GM19238 (cell line): ENCODE data around the gene PSMD13.

Source experiments
- DNase-seq: peaks from one replicate; pipeline ENCODE4 v3.0.0; 2011; ENCODE audit warnings: low spot score; ENCODE audit not compliant: insufficient read length

PSMD13 gene

GRCh38 chr11:298406-299065, 61.8 kb downstream of the PSMD13 start:
- DNase-seq: no peak

- DNase-seq: no peak
Observed at GRCh38 chr11:299081-299891, 62.5 kb downstream of the PSMD13 start, which contains the start of gene IFITM5. IFITM5 (minus strand) TSS chr11:299526; CDS start chr11:299490, 36 bp downstream.

DNA sequence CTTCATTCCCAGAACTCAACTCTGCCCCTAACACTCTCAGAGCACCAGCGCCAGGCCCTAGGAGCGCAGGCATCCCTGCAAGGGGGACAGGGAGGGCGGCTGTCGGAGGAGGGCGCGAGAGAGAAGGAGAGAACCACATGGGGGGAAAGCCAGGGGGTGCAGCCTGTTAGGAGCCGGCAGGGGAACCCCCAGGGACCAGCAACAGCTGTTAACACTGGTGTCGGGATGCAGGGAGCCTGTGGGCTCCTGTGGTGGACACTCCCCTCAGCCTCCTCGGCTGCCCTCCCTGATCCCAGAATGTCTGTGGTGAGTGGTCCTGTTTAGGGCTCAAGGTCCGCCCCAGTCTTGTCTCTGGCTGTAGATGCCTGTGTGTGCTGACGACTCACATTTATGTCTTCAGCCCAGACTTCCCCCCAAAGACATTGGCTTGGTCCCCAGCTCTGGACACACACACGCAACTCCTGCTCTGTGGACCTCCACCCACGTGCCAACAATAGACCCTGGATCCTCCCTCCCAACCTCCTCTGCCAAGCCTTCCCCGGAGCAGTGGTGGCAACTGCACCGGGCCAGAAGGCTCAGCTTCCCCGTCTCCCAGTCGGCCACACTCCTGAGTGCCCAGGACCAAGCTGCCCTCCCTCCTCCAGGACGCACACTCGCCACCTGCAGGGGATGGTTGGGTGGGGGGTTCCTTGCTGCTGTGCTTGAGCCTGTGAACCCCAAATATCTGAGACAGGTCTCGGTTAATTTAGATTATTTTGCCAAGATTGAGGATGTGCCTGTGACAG, 63.4 kb downstream of the PSMD13 start:
- no peak for DNase-seq
